MG63 (cell line): Measurements from ENCODE around the gene MYLK2. TPM values are rescaled to one million over a fixed set of nuclear protein-coding genes. Genes with fewer than 3 reads are reported as not detected.
"Not testable (repeated sequence)": the region's sequence is repeated elsewhere in the genome, so short reads cannot be mapped to it uniquely, and the experiment has no call there.

Experiments
- DNase-seq: peaks from one replicate; pipeline ENCODE4 v3.0.0-alpha.2; 2020
- H3K27me3 ChIP-seq: fragments of 250-450 bp; sonication (Bioruptor Pico); 2 replicates; pipeline ENCODE4 v1.5.1; 2020; ENCODE audit warnings: mild to moderate bottlenecking, moderate library complexity
- H3K36me3 ChIP-seq: fragments of 250-450 bp; sonication (Bioruptor Pico); 2 replicates; pipeline ENCODE4 v1.5.1; 2020; ENCODE audit warnings: mild to moderate bottlenecking, moderate library complexity
- H3K4me3 ChIP-seq: fragments of 250-450 bp; sonication (Bioruptor Pico); 2 replicates; pipeline ENCODE4 v1.5.1; 2020; ENCODE audit warnings: mild to moderate bottlenecking, moderate library complexity
- H3K9me3 ChIP-seq: fragments of 250-450 bp; sonication (Bioruptor Pico); 2 replicates; pipeline ENCODE4 v1.5.1; 2020; ENCODE audit warnings: mild to moderate bottlenecking, moderate library complexity
- total RNA-seq: library from RNA; depleted of rRNA; stranded (reverse); fragments of >200 nt; shearing (Covaris generic); gene quantifications from 2 replicates; pipeline ENCODE4 v1.2.3, GENCODE V29; 2014; ENCODE audit warnings: low replicate concordance

The MYLK2 gene
- total RNA-seq, 1 experiment from 2014 or later: not detected

DNA sequence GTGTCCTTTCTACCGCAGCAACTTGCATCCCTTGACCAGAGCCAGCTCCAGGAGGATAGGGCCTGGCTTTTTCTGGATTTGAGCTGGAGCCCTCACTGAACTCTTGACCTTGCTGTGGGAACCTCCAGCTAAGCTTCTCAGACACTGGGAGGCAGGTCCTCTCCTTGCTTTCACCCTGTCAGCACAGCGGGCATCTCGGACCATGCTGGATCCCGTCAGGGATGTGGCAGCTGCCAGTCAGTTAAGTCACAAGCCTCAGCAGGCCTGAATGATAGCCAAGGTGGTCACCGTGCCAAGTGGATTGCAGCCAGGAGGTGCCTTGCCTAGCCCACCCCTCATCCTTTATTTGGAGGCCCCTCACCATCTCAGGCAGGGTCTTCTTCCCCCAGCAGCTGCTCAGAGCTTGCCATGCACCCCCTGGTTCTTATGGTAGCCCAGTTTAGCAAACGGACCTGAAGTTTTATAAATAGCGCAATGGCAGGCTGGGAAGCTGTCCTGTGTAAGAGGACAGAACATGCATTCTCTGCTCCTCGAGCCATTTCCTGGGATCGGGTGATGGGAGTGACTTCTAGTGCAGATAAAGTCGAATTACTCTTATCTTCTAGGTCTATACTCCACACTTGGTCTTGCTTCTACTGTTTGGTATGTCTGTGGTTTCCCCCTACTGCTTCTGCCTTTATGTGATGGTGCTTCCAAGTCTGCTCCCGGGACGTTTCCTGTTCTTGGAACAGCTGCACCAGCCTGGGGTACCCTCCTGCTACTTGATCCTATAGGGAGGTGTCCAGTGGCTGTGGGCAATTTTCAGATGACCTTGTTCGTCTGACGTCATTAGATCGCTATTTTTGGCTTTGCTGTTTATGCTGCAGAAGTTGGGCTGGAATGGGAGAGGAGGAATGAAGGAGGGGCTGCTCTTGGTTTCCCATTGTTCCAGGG lies 7.1 kb upstream of the MYLK2 start:
- no peak overlapping the region for H3K4me3 ChIP-seq
- no peaks in the 10 kb centered on the region for H3K27me3 ChIP-seq
- H3K9me3 ChIP-seq: no peaks in the 10 kb centered on the region
- H3K36me3 ChIP-seq: peaks cover 31% of the 10 kb centered on the region
- peak; percentile 62 for DNase-seq

DNA sequence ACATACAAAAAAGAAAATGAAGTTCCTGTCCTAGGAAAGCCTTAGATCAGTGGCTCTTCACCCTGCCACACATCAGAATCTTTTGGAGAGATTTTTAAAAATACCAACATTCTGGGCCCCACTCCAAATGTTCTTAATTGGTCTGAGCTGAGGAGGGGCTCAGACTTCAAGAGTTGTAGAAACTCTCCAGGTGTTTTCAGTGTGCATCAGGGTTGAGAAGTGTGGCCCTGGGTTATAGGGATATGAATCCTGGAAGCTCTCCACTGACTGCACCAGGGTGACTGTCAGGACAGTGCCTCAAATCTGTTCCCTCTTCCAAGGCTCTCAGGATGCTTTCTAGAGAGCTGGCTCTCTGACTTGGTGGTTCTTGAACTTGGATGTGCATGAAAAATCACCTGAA lies 5.5 kb upstream of the MYLK2 start:
- Histone ChIP-seq H3K9me3 (no peaks in the 10 kb centered on the region), H3K27me3 (no peaks in the 10 kb centered on the region), H3K4me3 (no peak overlapping the region), H3K36me3 (peaks cover 19% of the 10 kb centered on the region)
- DNase-seq: no peak

DNA sequence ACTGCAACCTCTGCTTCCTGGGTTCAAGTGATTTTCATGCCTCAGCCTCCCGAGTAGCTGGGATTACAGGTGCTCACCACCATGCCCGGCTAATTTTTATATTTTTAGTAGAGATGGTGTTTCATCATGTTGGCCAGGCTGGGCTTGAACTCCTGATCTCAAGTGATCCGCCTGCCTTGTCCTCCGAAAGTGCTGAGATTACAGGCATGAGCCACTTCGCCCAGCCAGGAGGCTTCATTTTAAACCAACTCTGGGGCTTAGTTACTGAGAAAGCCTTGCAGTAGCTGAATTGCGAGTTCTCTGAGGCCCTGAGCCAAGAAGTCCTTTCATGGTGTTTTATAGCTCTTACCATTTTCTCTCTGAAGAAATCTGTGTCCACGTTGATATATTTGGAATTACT lies 5.0 kb upstream of the MYLK2 start:
- not testable (repeated sequence) for H3K27me3 ChIP-seq, H3K9me3 ChIP-seq, H3K4me3 ChIP-seq, DNase-seq
- H3K36me3 ChIP-seq: peaks cover 14% of the 10 kb centered on the region

DNA sequence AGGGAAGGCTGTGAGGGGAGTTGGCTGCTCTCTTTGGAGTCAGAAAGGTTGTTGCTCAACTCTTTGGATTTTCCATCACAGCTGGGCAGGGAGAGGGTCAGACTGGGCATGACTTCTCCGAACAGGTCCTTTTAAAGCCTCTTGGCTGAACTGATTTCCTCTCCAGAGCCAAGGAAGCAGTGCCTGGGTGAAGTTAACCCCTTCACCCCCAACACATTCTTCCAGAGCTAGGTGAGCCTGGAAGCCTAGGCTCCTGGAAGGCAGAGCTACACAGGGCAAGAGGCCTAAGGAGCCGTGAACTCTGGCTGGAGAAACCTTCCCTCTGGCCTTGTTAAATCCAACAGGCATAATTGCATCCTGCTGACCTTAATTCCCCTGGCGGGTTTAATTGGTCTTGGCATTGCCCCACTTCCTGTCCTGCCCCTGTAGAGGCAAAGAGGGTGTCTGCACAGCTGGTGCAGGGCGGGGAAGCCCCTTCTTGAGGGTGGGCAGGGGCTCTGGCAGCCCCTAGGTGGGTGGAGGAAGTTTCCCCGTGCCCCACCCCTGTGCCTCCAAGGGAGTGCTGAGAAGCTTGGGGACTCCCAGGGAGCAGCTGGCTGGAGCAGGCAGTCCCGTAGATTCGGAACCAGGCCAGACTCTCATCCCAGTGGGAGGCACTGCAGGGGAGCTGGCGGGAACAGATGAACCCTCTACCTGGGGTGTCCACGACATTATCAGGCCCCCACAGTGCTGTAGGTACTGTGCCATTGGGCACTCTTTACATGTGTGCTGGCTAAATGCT lies 3.6 kb upstream of the MYLK2 start:
- Histone ChIP-seq H3K9me3 (no peaks in the 10 kb centered on the region), H3K27me3 (no peaks in the 10 kb centered on the region), H3K4me3 (no peak overlapping the region), H3K36me3 (peaks cover 8% of the 10 kb centered on the region)
- DNase-seq: peak; percentile 63

DNA sequence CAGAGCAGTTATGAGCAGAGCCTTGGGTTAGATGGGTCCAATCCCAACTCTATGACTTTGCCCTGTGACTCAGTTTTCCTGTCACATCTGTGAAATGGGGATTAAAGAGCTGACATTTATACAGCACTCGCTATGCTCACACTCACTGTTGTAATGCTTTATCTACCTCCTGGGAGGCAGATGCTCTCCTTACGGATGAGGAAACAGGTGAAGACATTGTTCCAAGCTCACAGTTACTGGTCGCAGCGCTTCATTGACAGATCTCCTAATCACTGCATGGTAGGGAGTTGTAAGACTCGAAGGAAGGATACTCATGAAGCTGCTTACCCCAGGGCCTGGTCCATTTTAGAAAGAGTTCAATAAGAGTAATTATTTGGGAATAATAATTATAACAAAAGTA lies 2.9 kb upstream of the MYLK2 start:
- Histone ChIP-seq H3K27me3 (no peaks in the 10 kb centered on the region), H3K36me3 (peaks cover 3% of the 10 kb centered on the region), H3K9me3 (no peaks in the 10 kb centered on the region), H3K4me3 (no peak overlapping the region)
- DNase-seq: no peak

DNA sequence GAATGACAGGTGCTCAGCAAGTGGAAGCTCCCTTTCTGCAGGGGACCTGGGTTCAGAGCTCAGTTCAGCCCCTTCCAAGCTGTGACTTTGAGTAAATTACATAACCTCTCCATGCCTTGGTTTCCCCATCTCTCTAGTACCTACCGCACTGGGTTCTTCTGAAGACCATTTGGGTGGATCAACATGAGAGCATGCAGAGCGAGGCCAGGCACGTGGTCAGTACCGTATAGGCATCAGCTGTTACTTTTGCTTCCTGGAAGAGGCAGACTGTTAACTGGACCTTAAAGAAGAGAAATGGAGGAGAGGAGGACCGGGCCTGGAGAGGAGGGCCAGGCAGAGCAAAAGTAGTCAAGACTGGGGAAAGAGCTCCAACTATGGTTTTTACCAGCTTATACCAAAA lies 1.7 kb upstream of the MYLK2 start:
- no peaks in the 10 kb centered on the region for H3K27me3 ChIP-seq
- no peaks in the 10 kb centered on the region for H3K36me3 ChIP-seq
- DNase-seq: no peak
- no peaks in the 10 kb centered on the region for H3K9me3 ChIP-seq
- no peak overlapping the region for H3K4me3 ChIP-seq

DNA sequence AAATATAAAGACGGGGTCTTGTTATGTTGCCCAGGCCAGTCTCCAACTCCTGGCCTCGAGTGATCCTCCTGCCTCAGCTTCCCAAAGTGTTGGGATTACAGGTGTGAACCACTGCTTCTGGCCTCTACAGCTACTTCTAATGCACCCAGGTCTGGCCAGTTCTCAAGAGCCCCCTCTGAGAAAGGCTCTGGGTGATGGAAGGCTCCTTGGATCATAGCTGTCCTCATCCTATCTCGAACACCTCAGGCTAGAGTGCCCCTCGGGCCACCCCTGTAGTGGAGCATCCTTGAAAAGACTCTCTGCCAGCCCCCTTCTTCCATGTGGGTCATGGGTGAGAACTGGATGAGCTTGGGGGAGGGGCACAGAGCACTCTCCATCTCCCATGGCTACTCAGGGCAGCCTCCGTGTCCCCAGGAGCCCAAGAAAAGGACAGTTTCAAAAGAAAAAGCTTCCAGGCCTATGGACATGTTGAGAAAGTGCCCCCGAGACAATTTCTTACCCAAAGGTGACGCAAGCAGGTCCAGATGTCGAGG lies 714 bp upstream of the MYLK2 start:
- H3K36me3 ChIP-seq: no peaks in the 10 kb centered on the region
- no peak for DNase-seq
- no peaks in the 10 kb centered on the region for H3K27me3 ChIP-seq
- no peak overlapping the region for H3K4me3 ChIP-seq
- H3K9me3 ChIP-seq: no peaks in the 10 kb centered on the region

DNA sequence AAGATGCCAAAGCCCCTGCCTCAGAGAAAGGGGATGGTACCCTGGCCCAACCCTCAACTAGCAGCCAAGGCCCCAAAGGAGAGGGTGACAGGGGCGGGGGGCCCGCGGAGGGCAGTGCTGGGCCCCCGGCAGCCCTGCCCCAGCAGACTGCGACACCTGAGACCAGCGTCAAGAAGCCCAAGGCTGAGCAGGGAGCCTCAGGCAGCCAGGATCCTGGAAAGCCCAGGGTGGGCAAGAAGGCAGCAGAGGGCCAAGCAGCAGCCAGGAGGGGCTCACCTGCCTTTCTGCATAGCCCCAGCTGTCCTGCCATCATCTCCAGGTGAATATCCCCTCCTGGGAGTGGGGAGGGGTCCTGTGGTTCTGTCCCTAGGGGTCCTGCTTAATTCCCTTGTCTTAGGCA lies 1.1 kb downstream of the MYLK2 start:
- no peak for DNase-seq
- no peaks in the 10 kb centered on the region for H3K9me3 ChIP-seq
- no peaks in the 10 kb centered on the region for H3K36me3 ChIP-seq
- no peak overlapping the region for H3K4me3 ChIP-seq
- no peaks in the 10 kb centered on the region for H3K27me3 ChIP-seq

DNA sequence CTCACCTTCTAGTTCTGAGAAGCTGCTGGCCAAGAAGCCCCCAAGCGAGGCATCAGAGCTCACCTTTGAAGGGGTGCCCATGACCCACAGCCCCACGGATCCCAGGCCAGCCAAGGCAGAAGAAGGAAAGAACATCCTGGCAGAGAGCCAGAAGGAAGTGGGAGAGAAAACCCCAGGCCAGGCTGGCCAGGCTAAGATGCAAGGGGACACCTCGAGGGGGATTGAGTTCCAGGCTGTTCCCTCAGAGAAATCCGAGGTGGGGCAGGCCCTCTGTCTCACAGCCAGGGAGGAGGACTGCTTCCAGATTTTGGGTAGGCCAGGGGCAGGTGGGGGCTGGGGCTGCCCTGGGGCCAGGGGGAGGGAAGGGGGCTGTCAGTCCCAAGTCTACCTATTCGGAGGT lies 2.3 kb downstream of the MYLK2 start:
- H3K27me3 ChIP-seq: no peaks in the 10 kb centered on the region
- no peaks in the 10 kb centered on the region for H3K36me3 ChIP-seq
- no peak overlapping the region for H3K4me3 ChIP-seq
- H3K9me3 ChIP-seq: no peaks in the 10 kb centered on the region
- no peak for DNase-seq

DNA sequence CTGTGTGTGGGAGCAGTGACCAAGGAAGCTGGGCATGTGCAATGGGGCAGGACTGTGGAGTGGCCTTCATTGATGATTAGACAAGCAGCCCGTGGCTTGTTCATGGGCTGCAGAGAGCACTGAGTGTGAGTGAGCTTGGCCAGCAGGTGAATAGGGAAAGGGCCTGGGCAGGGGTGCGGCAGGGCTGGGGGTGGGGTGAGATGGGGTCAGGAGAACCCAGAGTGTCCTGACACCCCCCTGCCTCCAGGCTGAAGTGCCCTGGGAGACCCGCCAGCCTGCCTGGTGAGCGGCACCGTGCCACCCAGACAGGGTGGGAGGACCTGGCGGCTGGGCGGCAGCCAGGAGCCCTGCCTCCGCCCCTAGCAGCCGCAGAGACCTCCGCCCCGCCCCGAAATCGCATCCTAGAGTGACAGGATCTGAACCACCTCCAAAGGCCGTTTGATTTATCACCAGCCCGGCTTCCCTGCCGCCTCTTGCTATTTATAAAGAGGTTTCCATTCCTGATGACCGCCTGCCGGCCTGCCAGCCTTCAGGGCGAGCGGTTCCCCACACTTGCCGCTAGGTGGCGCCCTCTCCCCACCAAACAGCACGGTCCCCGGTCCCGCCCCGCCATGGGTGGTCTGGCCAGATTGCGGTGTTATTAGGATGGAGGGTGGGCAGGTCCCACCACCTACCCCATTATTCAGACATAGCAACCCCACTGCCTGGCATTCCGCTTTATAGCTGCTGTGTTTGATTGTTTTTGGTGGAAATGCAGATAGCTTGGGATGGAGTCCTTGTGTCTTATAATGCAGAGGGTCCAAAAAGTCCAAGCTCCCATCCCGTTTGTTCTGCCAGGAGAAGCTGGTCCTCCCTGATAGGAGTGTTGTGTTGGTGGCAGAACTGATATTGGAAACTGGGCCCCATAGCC lies 3.5 kb downstream of the MYLK2 start:
- no peaks in the 10 kb centered on the region for H3K36me3 ChIP-seq
- peak; percentile 47 for DNase-seq
- H3K4me3 ChIP-seq: no peak overlapping the region
- H3K27me3 ChIP-seq: no peaks in the 10 kb centered on the region
- H3K9me3 ChIP-seq: no peaks in the 10 kb centered on the region

DNA sequence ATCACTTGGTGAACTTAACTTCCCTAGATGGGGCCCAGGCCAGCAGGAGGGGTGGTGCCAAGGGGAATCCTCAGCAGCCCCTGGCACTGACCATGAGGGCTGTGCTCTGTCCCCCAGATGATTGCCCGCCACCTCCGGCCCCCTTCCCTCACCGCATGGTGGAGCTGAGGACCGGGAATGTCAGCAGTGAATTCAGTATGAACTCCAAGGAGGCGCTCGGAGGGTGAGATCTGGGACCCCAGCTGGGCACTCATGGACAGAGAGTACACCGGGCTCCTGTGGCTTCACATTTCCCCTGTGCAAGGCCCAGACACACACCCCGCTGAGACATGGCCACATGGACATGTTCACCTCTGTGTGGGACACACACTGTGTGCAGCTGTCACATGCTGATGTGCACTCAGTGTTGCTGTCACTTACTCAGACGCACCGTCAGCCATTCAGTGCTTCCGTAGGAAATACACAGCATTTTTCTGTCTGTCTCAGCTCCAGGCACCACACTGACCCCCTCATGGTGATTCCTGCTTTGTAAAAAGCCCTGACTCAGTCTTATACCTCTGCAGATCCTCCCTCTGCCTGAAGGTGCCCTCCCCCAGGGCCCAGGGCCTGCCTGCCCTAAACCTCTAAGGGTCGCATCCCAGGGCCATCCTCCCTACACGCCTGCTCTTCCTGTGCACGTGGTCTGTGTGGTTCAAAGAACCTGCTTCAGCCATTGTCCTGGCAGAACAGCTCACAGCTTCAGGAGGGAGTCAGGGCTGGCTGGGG lies 4.4 kb downstream of the MYLK2 start:
- H3K36me3 ChIP-seq: no peaks in the 10 kb centered on the region
- no peak for DNase-seq
- no peaks in the 10 kb centered on the region for H3K27me3 ChIP-seq
- no peak overlapping the region for H3K4me3 ChIP-seq
- H3K9me3 ChIP-seq: no peaks in the 10 kb centered on the region

DNA sequence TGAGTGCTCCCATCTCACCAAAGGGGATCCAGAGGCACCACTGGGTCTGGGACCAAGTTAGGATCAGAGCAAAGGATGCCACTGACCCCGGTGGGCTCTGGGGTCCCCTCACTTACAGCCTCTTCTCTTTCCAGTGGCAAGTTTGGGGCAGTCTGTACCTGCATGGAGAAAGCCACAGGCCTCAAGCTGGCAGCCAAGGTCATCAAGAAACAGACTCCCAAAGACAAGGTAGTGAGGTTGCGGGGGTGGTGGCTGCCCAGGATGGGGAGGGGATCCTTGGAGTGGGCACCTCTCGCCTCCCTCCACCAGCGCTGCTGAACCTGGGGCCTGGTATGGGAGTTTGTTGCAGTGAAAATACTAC lies 4.9 kb downstream of the MYLK2 start:
- no peaks in the 10 kb centered on the region for H3K27me3 ChIP-seq
- no peak overlapping the region for H3K4me3 ChIP-seq
- no peaks in the 10 kb centered on the region for H3K36me3 ChIP-seq
- no peaks in the 10 kb centered on the region for H3K9me3 ChIP-seq
- DNase-seq: no peak

DNA sequence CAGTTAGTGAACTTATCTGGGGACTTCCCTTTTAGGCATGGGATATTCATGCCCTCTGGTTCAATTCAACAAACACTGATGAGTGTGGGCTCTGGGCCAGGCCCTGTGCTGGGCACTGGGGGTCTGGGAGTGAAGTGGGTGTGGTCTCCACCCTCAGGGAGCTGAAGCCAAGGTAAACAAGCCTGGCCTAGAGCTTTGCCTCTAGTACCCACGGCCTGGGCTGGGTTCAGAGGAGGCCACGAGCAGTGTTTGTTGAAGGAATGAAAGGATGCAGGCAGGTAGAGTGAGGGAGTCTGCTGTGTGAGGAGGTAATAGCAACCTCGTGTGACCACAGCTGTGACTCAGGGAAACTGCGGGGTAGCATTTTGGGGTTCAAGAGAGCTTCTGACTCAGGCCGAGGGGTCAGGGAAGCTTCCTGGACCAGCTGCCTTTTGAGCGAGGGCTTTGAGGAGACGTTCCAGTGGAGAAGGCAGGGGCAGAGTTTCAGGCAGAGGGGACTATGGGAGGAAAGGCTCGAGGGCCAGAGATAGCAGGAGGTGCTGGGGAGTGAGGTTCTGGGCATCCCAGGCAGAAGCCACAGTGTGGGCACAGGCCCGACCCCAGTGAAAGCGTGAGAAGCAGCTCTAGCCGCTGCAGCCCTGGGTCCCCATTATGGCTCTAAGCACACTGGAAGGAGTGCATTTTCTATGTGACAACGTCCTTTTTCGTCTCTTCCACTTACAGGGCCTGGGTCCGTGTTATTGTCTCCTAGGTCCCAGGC lies 5.6 kb downstream of the MYLK2 start:
- no peak overlapping the region for H3K4me3 ChIP-seq
- H3K9me3 ChIP-seq: no peaks in the 10 kb centered on the region
- no peaks in the 10 kb centered on the region for H3K36me3 ChIP-seq
- no peak for DNase-seq
- H3K27me3 ChIP-seq: no peaks in the 10 kb centered on the region

DNA sequence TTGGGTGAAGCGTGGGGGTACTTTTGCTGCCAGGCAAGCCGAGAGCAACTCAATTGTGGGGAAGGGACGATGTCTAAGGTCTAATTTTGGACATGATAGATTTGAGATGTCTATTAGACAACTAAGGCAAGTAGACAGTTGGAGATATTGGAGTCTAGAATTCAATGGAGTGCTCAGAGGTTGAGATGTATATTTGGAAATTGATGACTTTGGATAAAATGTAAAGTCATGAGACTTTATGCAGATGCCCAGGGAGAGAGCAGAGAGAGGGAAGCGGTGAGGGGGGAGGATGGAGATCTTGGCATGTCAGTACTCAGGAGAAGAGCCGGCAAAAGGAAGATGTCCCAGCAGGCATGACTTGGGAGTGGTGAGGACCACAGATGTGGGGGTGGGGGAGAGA lies 6.9 kb downstream of the MYLK2 start:
- Histone ChIP-seq H3K36me3 (no peaks in the 10 kb centered on the region), H3K9me3 (no peaks in the 10 kb centered on the region), H3K4me3 (no peak overlapping the region), H3K27me3 (no peaks in the 10 kb centered on the region)
- DNase-seq: no peak

DNA sequence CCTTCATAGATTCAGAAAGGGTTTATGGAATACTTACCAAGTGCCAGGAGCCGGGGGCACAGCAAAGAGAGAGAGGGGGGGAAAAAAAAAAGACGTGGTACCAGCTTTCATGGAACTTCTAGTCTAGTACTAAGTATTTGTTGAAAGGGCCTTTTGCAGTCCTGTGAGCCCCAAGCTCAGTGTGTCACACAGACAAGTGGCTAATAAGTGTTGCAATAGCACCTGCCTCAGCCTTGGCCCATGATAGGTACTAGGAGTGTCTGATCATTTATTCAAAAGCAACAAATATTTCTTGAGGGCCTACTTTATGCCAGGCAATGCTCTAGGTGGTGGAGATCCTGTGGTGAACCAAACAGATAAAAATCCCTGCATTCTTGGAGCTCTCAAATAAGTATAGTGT lies 7.9 kb downstream of the MYLK2 start:
- Histone ChIP-seq H3K9me3 (no peaks in the 10 kb centered on the region), H3K36me3 (no peaks in the 10 kb centered on the region), H3K27me3 (no peaks in the 10 kb centered on the region), H3K4me3 (no peak overlapping the region)
- DNase-seq: no peak
